Measurements from ENCODE around the gene CHMP4B.

- no peak for TF ChIP-seq CTCF (IDR thresholded peaks at IDR 0.05)
- no peak for TF ChIP-seq POLR2A (IDR thresholded peaks at IDR 0.05)
Observed at GRCh38 chr20:33857722-33858563, 46.8 kb downstream of the CHMP4B start.
